Panc1 (cell line): ENCODE data around the gene ZNF362. TPM values are rescaled to one million over a fixed set of nuclear protein-coding genes. Genes with fewer than 3 reads are reported as not detected.

Experiments
- ATAC-seq: fragments of 200-7000 bp; cut with Tn5 transposase; 2 replicates; pipeline ENCODE4 v1.9.1; 2020; ENCODE audit warnings: mild to moderate bottlenecking, moderate library complexity
- BruUV-seq: library from RNA; stranded (reverse); fragments of 400-500 nt; replicated peaks from 2 replicates; lab custom pipeline; 2021; lab: Mats Ljungman, UMichigan
- CTCF ChIA-PET: fragments of 300-600 bp; sonication (Branson Sonifier 250); formaldehyde crosslinking; loops from one replicate; lab custom pipeline; 2022; ENCODE audit warnings: antibody characterized with exemption; lab: Charles Lee
- POLR2A ChIA-PET: fragments of 300-600 bp; sonication (Branson Sonifier 250); formaldehyde crosslinking; loops from one replicate; lab custom pipeline; 2022; ENCODE audit warnings: antibody characterized with exemption; lab: Charles Lee
- DNase-seq: peaks from one replicate; pipeline ENCODE4 v3.0.0-alpha.2; 2010; ENCODE audit warnings: low read depth, low spot score
- H3K27ac ChIP-seq: 2 replicates; pipeline ENCODE4 v1.5.1; 2011; ENCODE audit warnings: mild to moderate bottlenecking, low read length, inconsistent platforms
- H3K27me3 ChIP-seq: fragments of 200-500 bp; sonication (Bioruptor generic); 2 replicates; pipeline ENCODE4 v1.6.0; 2014; ENCODE audit warnings: low read length, inconsistent platforms; ENCODE audit not compliant: control insufficient read depth, insufficient read depth
- H3K36me3 ChIP-seq: fragments of 200-500 bp; sonication (Bioruptor generic); 2 replicates; pipeline ENCODE4 v1.5.1; 2014; ENCODE audit warnings: inconsistent platforms, mild to moderate bottlenecking, low read length, moderate library complexity; ENCODE audit not compliant: control insufficient read depth, insufficient read depth
- H3K4me1 ChIP-seq: 2 replicates; pipeline ENCODE4 v1.5.1; 2011; ENCODE audit warnings: inconsistent platforms, mild to moderate bottlenecking, low read length, moderate library complexity; ENCODE audit not compliant: control insufficient read depth, insufficient read depth
- H3K4me3 ChIP-seq, 2 experiments: 2 replicates each; pipeline ENCODE4 v1.5.1; 2011 to 2012; ENCODE audit warnings: low read depth in 2 of 2, low read length in 2 of 2, mild to moderate bottlenecking in 2 of 2, inconsistent platforms in 1 of 2, moderate library complexity in 1 of 2
- H3K9me3 ChIP-seq: fragments of 200-500 bp; sonication (Bioruptor generic); 2 replicates; pipeline ENCODE4 v1.5.1; 2014; ENCODE audit warnings: low read depth, mild to moderate bottlenecking, inconsistent platforms, low read length, moderate library complexity; ENCODE audit not compliant: control insufficient read depth, insufficient read depth
- CTCF ChIP-seq: fragments of 450-650 bp; IDR thresholded peaks from 2 replicates; pipeline ENCODE4 v1.5.1; 2017; ENCODE audit warnings: mild to moderate bottlenecking
- POLR2AphosphoS5 ChIP-seq: IDR thresholded peaks from 2 replicates; pipeline ENCODE4 v1.6.1; 2012; ENCODE audit warnings: mild to moderate bottlenecking, low read depth, low read length, moderate library complexity
- REST ChIP-seq, 2 experiments: IDR thresholded peaks; 2 replicates each; pipeline ENCODE4 v1.6.1; 2011 to 2012; ENCODE audit warnings: low read depth in 2 of 2, control low read depth in 1 of 2, low read length in 1 of 2, mild to moderate bottlenecking in 1 of 2, moderate library complexity in 1 of 2; ENCODE audit not compliant: insufficient read depth in 1 of 2
- SIN3A ChIP-seq: IDR thresholded peaks from 2 replicates; pipeline ENCODE4 v1.6.1; 2012; ENCODE audit warnings: low read depth, mild to moderate bottlenecking, low read length, moderate library complexity, borderline replicate concordance; ENCODE audit not compliant: insufficient read depth
- TCF7L2 ChIP-seq: IDR thresholded peaks from 2 replicates; pipeline ENCODE4 v1.6.1; 2011; ENCODE audit warnings: mild to moderate bottlenecking, low read depth, low read length, inconsistent platforms
- in situ Hi-C: cut with HindIII; loops from 2 replicates; pipeline ENCODE4 v1.10.0; 2016; ENCODE audit warnings: low sequenced_read_pairs, low pct_unique_long_range_greater_than_20kb
- intact Hi-C: fragments of 100-400 bp; cut with micrococcal nuclease; formaldehyde crosslinking; loops from one replicate; pipeline ENCODE4 v1.10.0; 2022; ENCODE audit not compliant: unreplicated experiment
- total RNA-seq: library from RNA; stranded (reverse); gene quantifications from one replicate; pipeline ENCODE4 v1.2.1, GENCODE V29; 2021; ENCODE audit not compliant: unreplicated experiment

The ZNF362 gene
- total RNA-seq, 1 experiment from 2014 or later = 17.5 TPM

- ChIA-PET CTCF (interaction anchor here (0.6 kb wide), 1 partner anchor 82 kb away, joined by 3 read pairs; no protein-coding TSS in a partner anchor), POLR2A (no interaction called here)
- no peak for DNase-seq
- no TSS peak for BruUV-seq
- intact Hi-C loops (no loop called here), in situ Hi-C loops (no loop called here)
- no peak overlapping the region for H3K27ac ChIP-seq
- H3K27me3 ChIP-seq = no peaks in the 10 kb centered on the region
- no peak for ATAC-seq
- H3K4me1 ChIP-seq = 0 out of 2 replicates have a peak, but pooled peaks cover 3% of the 10 kb centered on the region
- H3K36me3 ChIP-seq = no peaks in the 10 kb centered on the region
- TF ChIP-seq SIN3A (no peak), CTCF (no peak), POLR2AphosphoS5 (no peak), TCF7L2 (no peak), REST (IDR thresholded peaks at IDR 0.05; ENCODE audit: insufficient read depth in 1 of 2, low read depth in 2 of 2, low read length in 1 of 2) (no peak)
- no peaks in the 10 kb centered on the region for H3K9me3 ChIP-seq
- no peak overlapping the region for H3K4me3 ChIP-seq
These were observed 44.4 kb downstream of the ZNF362 start for GRCh38 chr1:33300673-33301072.

GRCh38 chr1:33301273-33301984 lies 45.1 kb downstream of the ZNF362 start:
- DNase-seq (no peak), ATAC-seq (no peak)
- Histone ChIP-seq H3K27ac (no peak overlapping the region), H3K9me3 (no peaks in the 10 kb centered on the region), H3K36me3 (no peaks in the 10 kb centered on the region), H3K27me3 (no peaks in the 10 kb centered on the region), H3K4me1 (no peaks in the 10 kb centered on the region), H3K4me3 (no peak overlapping the region)
- intact Hi-C loops = no loop called here
- TF ChIP-seq CTCF (no peak), TCF7L2 (no peak), REST (IDR thresholded peaks at IDR 0.05; ENCODE audit: insufficient read depth in 1 of 2, low read depth in 2 of 2, low read length in 1 of 2) (no peak), SIN3A (no peak), POLR2AphosphoS5 (no peak)
- in situ Hi-C loops = no loop called here
- no TSS peak for BruUV-seq
- POLR2A ChIA-PET = no interaction called here
- CTCF ChIA-PET = interaction anchor here (0.6 kb wide), 1 partner anchor 83 kb away, joined by 3 read pairs; no protein-coding TSS in a partner anchor
